ENCODE results near the gene IVD. TPM values are rescaled to one million over a fixed set of nuclear protein-coding genes. Genes with fewer than 3 reads are reported as not detected.

IVD gene
- polyA plus RNA-seq, 1 of the 3 experiments (the other 2 are of a cell fraction) = 54.2 TPM

GRCh38 chr15:40407330-40407990 lies 1.9 kb downstream of the IVD start:
- Histone ChIP-seq H3K27me3 (ENCODE audit: insufficient read depth) (no peaks in the 10 kb centered on the region), H3K9me2 (no peaks in the 10 kb centered on the region), H3K79me2 (ENCODE audit: insufficient read depth) (peaks cover 23% of the 10 kb centered on the region), H3K9me3 (no peaks in the 10 kb centered on the region), H2AFZ (ENCODE audit: low read depth) (no peak overlapping the region), H3K9ac (no peak overlapping the region), H4K20me1 (ENCODE audit: insufficient read depth) (no peaks in the 10 kb centered on the region), H3K4me3 (ENCODE audit: low read depth in 2 of 2, low read length in 1 of 2) (peak overlapping the region in 1 of 2 experiments; percentile 99; a peak in 1 of 4 replicates), H3K27ac (ENCODE audit: low read depth in 2 of 2, low read length in 1 of 2) (no peak overlapping the region), H3K4me1 (ENCODE audit: control insufficient read depth in 1 of 2, insufficient read depth in 2 of 2, low read depth in 1 of 2, low read length in 1 of 2) (peaks cover 9 to 13% of the 10 kb centered on the region in 2 experiments; a peak in 1 of 4 replicates), H3F3A (replicated peaks; ENCODE audit: insufficient read depth) (no peaks in the 10 kb centered on the region), H3K36me3 (replicated peaks in 1 of 2; ENCODE audit: control insufficient read depth in 1 of 2, insufficient read depth in 2 of 2, low read length in 1 of 2) (peaks cover 22 to 38% of the 10 kb centered on the region in 2 experiments), H3K4me2 (peak overlapping the region; percentile 97)
- ChIA-PET CTCF (interaction anchor here (0.6 to 3.6 kb wide), 6 partner anchors 14 to 137 kb away, joined by 3 to 21 read pairs (median 6); no protein-coding TSS in a partner anchor), POLR2A (interaction anchor here (1.0 to 4.5 kb wide), 2 partner anchors 9 to 67 kb away, joined by 3 to 22 read pairs; partner anchors contain the start of gene CCDC9B)
- no peak for DNase-seq
- TF ChIP-seq FOSL2 (IDR thresholded peaks at IDR 0.05; ENCODE audit: borderline replicate concordance, low read depth) (no peak), USF2 (IDR thresholded peaks at IDR 0.05; ENCODE audit: borderline replicate concordance, low read depth, low read length) (no peak), SIN3A (IDR thresholded peaks at IDR 0.05; ENCODE audit: borderline replicate concordance, low read depth, low read length) (no peak), EP300 (IDR thresholded peaks at IDR 0.05; ENCODE audit: borderline replicate concordance in 1 of 2, low read depth in 1 of 2, low read length in 1 of 2) (no peak), PBX3 (IDR thresholded peaks at IDR 0.05) (no peak), USF1 (IDR thresholded peaks at IDR 0.05; ENCODE audit: borderline replicate concordance, low read depth) (no peak), CHD2 (IDR thresholded peaks at IDR 0.05; ENCODE audit: low read length, partially characterized antibody) (no peak), GATA2 (CRISPR knock-in tag; IDR thresholded peaks at IDR 0.05) (no peak), RCOR1 (IDR thresholded peaks at IDR 0.05; ENCODE audit: low read length) (no peak), GABPA (IDR thresholded peaks at IDR 0.05; ENCODE audit: low read depth) (no peak), RXRA (IDR thresholded peaks at IDR 0.05; ENCODE audit: borderline replicate concordance, low read depth) (no peak), NFIC (IDR thresholded peaks at IDR 0.05; ENCODE audit: borderline replicate concordance) (no peak), YY1 (IDR thresholded peaks at IDR 0.05; ENCODE audit: low read depth) (no peak)
- TF ChIP-seq, protein P1, sequence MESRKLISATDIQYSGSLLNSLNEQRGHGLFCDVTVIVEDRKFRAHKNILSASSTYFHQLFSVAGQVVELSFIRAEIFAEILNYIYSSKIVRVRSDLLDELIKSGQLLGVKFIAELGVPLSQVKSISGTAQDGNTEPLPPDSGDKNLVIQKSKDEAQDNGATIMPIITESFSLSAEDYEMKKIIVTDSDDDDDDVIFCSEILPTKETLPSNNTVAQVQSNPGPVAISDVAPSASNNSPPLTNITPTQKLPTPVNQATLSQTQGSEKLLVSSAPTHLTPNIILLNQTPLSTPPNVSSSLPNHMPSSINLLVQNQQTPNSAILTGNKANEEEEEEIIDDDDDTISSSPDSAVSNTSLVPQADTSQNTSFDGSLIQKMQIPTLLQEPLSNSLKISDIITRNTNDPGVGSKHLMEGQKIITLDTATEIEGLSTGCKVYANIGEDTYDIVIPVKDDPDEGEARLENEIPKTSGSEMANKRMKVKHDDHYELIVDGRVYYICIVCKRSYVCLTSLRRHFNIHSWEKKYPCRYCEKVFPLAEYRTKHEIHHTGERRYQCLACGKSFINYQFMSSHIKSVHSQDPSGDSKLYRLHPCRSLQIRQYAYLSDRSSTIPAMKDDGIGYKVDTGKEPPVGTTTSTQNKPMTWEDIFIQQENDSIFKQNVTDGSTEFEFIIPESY (IDR thresholded peaks at IDR 0.05; ENCODE audit: borderline replicate concordance, low read depth) = no peak
- TF ChIP-seq, protein P2, sequence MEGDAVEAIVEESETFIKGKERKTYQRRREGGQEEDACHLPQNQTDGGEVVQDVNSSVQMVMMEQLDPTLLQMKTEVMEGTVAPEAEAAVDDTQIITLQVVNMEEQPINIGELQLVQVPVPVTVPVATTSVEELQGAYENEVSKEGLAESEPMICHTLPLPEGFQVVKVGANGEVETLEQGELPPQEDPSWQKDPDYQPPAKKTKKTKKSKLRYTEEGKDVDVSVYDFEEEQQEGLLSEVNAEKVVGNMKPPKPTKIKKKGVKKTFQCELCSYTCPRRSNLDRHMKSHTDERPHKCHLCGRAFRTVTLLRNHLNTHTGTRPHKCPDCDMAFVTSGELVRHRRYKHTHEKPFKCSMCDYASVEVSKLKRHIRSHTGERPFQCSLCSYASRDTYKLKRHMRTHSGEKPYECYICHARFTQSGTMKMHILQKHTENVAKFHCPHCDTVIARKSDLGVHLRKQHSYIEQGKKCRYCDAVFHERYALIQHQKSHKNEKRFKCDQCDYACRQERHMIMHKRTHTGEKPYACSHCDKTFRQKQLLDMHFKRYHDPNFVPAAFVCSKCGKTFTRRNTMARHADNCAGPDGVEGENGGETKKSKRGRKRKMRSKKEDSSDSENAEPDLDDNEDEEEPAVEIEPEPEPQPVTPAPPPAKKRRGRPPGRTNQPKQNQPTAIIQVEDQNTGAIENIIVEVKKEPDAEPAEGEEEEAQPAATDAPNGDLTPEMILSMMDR (IDR thresholded peaks at IDR 0.05) = no peak
- WGBS (ENCODE audit: low lambda C conversion rate) = 76% methylated on average over 4 of the region's 8 CpGs

Data from SK-N-SH (cell line).